ENCODE results near the gene RIF1.

Gene RIF1

GRCh38 chr2:151525821-151526373 is 116.2 kb downstream of the RIF1 start:
- FAIRE-seq = no peak

GRCh38 chr2:151526572-151527090 is 116.9 kb downstream of the RIF1 start:
- no peak for FAIRE-seq

Data from colon (tissue), 2 donors.